NCI-H146 treated with DMSO at 0.1 percent for 48 hours (cell line): ENCODE data around the gene ALAS1.

Experiments
- DNase-seq: peaks from one replicate; lab custom pipeline; 2025; ENCODE audit not compliant: unreplicated experiment; lab: John Stamatoyannopoulos, UW

ALAS1 gene

DNA sequence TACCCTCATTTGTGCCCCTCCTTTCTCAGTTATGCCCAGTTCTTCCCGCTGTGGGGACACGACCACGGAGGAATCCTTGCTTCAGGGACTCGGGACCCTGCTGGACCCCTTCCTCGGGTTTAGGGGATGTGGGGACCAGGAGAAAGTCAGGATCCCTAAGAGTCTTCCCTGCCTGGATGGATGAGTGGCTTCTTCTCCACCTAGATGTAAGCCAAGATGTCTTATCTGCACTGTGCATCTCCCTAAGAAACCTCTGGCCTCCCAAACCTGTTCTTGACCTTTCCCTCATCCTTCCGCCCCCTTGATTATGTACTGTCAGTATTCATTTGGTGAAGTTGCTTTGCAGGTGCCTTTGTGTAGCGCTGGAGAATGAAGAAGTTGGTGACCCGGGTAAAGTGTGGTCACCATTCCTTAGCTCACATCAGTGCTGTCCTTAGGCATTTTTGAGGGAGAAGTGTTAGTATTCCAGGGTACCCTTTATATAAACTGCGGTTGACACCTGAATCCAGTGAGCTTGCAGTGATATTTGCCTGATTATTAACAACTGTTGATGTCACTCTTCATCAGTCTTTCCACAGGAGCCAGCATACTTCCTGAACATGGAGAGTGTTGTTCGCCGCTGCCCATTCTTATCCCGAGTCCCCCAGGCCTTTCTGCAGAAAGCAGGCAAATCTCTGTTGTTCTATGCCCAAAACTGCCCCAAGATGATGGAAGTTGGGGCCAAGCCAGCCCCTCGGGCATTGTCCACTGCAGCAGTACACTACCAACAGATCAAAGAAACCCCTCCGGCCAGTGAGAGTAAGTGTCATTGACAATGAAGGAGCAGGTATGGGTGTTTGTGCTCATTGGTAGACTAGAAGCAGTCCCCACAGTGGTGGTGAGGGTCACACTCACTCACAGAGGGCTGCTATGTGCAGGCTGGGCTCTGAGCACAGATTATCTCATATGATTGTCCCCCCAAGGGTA is 966 bp downstream of the ALAS1 start:
- no peak for DNase-seq

DNA sequence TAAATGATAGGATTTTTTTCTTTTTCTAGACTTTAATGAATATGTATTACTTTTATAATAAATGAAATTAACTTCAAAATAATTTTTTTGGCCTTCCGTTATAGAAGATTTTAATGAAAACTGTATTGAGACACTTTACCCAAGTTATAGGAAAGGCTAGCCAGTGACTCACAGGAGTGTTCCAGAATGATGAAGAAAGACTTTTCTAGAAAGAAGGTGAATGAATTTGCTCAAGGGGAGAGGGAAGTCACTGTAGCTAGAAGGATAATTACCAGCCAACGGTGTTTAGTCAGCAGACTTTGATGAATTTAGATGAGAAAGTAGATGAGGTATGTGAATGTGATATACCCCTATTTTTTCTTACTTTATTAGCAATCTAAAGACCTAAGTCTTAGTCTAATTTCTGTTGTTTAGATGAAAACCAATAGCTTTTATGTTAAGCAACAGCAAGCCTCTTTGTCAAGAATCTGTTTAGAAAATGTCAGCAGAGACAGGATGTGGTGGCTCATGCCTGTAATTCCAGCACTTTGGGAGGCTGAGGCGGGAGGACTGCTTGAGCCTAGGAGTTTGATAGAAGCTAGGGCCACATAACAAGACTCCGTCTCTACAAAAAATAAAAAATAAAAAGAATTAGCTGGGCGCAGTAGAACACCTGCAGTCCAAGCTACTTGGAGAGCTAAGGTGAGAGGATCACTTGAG is 3.2 kb downstream of the ALAS1 start:
- DNase-seq = no peak

DNA sequence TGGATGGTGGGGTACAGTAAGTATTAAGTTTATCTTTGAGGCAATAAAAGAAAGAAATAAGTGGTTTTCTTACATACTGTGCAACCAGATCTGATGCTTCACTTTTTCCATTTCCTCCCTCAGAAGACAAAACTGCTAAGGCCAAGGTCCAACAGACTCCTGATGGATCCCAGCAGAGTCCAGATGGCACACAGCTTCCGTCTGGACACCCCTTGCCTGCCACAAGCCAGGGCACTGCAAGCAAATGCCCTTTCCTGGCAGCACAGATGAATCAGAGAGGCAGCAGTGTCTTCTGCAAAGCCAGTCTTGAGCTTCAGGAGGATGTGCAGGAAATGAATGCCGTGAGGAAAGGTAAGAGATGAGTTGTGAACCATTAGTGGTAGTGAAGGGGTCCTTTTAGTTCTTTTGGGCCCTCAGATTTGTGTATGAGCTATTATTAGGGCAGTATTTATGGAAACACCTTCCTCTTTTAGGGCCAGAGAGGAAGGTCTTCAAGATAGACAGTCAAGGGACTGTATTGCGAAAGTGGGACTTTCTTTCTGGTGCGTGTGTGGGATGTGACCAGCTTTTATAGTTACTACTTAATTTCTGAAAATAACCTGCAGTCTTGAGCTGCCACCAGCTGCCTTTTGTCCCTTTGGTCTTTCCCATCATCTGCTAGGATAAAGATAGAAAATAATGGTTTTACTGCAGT is 4.6 kb downstream of the ALAS1 start:
- no peak for DNase-seq

DNA sequence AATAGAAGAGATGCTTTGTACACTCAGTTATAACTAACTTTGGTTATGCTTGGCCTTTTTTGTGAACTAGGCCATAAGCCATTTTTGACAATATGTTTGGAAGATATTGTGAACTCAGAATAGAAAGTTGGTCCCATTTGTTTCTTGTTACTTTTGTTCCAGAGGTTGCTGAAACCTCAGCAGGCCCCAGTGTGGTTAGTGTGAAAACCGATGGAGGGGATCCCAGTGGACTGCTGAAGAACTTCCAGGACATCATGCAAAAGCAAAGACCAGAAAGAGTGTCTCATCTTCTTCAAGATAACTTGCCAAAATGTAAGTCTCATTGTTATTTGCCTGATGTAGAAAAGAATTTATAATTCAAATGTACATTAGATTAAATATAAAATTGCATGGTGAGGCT is 5.7 kb downstream of the ALAS1 start:
- no peak for DNase-seq

DNA sequence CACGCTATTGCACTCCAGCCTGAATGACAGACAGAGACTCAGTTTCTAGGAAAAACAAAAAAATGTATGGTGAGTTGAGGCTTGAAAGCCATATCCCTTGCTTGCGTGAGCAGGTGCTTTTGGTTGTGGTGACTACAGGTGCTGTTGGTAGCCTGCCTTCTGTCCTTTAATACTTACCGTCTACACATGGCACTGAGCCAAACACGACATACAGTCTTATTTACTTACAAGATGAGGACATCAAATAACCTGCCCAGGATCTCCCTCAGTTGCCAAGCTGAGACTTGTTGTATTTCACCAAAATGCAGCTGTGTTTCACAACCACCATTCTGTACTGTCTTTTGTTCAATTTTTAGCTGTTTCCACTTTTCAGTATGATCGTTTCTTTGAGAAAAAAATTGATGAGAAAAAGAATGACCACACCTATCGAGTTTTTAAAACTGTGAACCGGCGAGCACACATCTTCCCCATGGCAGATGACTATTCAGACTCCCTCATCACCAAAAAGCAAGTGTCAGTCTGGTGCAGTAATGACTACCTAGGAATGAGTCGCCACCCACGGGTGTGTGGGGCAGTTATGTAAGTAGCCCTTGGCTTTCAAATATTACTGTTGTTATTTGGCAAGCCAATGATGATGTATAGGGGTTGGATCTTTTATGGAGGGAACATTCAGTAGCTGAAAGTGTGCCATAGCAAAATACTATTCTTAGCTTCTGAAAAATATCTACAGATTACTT is 6.5 kb downstream of the ALAS1 start:
- peak; percentile 58 for DNase-seq

DNA sequence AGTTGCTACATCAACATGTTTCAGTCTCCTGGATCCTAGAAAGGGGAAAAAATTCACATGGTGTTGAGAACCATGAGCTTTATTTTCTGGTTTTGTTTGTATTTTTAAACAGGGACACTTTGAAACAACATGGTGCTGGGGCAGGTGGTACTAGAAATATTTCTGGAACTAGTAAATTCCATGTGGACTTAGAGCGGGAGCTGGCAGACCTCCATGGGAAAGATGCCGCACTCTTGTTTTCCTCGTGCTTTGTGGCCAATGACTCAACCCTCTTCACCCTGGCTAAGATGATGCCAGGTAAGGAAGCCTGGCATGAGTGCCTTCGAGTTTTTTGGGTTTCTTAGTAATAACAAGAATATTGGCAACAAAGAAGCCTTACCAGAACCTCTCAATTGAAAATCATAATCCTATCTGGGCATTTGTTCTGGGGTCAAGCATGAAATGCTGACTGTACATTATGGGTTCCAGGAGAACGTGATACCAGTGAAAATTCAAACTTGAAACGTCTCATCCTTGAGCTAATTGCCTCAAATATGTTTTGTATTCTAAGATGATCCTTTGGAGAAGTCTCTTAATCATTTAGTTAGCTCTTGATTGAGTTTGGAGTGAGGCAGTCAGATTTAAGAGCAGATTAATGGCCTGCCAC is 7.9 kb downstream of the ALAS1 start:
- DNase-seq = no peak

DNA sequence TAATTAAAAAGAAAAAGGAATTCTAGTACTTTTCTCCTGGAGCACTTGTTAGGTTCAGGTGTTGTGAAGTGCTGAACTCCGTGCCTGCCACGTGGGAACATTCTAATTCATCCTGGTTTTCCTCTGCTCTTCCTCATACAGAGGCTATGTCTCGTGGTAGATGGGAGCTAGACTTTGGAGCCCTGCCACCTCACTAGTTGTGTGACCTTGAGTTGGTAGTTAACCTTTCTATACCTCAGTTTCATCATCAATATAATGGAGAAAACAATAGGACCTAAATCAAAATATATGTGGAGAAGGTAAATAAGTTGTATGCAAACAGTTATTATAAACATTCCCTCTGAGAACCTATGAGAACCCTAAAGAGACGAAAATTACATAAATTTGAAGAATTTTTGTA is 10.6 kb downstream of the ALAS1 start:
- DNase-seq = no peak

DNA sequence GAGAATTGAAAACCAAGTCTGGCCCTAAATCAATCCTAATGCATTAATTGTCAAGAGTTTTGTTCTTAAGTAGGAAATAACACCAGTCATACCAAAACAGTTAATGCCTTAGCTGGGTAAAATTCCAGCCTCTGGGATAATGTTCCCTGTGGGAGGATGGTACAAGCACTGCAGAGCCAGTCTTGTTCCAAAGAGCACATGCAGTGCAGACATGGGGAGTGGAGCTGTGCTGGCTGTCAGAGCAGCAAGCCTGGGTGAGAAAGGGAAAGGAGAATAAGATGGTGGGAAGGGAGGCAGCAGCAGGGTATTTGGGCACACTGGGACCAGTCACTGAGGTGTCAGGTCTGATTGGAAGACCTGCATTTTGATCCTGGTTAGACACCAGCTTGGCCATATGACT is 12.1 kb downstream of the ALAS1 start:
- no peak for DNase-seq

DNA sequence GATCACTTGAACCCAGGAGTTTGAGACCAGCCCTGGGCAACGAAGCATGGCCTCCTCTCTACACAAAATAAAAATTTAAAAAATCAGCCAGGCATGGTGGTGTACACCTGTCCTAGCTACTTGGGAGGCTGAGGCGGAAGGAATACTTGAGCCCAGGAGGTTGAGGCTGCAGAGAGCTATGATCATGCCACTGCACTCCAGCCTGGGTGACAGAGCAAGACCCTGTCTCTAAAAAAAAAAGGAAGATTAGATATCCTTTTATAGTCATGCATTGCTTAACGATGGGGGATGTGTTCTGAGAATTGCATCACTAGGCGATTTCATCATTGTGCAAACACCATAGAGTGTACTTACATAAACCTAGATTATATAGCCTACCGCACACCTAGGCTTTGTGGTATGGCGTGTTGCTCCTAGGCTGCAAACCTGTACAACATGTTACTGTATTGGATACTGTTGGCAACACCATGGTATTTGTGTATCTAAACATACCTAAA is 12.6 kb downstream of the ALAS1 start:
- DNase-seq = no peak

DNA sequence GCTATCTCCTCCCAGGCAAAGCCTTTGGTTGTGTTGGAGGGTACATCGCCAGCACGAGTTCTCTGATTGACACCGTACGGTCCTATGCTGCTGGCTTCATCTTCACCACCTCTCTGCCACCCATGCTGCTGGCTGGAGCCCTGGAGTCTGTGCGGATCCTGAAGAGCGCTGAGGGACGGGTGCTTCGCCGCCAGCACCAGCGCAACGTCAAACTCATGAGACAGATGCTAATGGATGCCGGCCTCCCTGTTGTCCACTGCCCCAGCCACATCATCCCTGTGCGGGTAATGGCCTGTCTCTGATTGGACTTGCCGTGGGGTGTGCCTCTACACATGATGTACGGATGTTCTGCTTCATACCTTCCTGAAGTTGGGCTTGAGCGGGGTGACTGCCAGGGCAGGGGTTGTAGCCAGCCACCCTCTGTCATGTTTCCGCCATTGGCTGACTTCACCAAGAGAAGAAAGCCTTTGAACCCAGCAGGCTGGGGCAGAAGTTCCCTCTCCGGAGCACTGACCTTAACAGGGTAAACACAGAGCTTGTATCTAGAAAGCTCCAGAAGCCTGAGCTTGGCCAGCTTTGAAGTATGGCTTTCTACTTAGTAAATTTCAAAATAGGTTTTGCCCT is 13.4 kb downstream of the ALAS1 start:
- no peak for DNase-seq

DNA sequence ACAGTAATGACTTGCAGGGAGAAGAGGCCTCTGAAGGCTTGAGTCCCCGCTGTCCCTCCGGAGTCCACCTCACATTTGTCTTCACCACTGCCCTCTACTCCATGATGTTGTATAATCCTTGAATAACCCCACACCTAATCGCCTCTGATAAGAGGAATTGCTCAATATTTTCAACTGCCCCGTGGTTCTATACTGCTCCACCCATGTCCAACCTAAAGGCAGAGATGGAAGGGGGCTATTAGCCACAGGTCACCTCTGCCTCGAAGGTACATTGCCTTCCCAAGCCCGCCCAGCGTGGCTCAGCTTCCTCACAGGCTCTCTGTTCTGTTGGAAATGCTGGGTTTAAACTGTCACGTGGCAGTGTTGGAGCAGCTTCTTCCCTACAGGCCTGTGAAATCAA is 15.0 kb downstream of the ALAS1 start:
- no peak for DNase-seq

DNA sequence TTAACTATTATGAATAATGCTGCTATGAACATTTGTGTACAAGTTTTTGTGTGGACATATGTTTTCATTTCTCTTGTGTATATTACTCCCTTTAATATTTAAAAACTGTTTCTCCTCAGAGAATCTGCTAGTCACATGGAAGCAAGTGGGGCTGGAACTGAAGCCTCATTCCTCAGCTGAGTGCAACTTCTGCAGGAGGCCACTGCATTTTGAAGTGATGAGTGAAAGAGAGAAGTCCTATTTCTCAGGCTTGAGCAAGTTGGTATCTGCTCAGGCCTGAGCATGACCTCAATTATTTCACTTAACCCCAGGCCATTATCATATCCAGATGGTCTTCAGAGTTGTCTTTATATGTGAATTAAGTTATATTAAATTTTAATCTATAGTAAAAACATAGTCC is 15.9 kb downstream of the ALAS1 start:
- DNase-seq = no peak

DNA sequence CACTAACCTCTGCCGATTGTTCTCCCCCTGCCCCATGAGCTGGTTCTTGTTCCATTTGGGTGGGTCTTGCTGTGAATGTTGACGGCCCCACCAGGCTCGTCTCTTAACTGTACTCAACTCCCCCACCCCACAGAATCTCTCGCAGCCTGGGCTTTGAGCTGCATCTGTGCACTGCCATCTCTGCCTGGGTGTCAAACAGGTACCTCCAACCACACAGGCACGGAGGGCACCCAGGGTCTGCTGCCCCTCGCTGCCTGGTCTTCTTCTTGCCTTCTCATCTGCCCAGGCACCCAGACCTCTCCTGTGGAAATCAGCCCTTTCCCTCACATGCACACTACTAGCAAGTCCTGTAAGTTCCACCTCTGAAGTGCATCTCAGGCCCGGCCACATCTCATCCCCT is 17.4 kb downstream of the ALAS1 start:
- DNase-seq = no peak

DNA sequence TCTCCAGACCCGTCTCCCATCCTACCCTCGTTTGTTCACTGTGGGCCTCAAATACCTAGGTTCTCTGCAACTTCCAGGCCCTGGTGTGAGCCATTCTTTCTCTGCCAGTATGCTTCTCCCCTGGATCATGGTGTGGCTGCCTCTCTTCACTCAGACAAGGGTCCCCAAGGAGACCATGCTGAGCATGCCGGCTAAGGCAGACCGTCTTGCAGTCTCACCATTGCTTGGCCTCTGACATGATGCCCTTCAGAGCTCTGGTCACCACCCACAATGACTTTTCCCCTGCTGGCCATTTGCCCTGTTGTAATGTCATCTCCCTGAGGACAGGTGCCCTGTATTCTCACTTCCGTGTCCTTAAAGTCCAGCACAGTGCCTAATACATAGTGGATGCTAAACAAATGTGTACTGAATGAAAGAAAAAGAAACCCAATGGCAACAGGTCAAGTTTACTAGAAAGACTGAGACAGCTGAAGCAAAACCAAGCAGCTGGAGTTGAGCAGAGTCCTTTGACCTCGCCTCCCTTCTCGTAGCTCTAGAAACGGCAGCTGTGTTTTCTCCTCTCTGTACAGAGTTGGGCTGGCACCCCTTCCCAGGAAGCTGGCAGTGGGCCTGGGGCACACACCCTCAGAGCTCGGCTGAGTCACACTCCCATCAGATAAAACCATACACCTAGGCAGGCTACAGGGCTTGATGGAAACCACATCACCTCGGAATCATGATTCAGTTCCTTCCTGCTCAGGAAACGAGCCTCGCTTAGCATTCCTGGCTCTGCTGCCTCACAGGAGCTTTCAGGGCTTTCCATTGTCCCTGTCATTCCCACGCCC is 18.8 kb downstream of the ALAS1 start:
- DNase-seq = no peak

DNA sequence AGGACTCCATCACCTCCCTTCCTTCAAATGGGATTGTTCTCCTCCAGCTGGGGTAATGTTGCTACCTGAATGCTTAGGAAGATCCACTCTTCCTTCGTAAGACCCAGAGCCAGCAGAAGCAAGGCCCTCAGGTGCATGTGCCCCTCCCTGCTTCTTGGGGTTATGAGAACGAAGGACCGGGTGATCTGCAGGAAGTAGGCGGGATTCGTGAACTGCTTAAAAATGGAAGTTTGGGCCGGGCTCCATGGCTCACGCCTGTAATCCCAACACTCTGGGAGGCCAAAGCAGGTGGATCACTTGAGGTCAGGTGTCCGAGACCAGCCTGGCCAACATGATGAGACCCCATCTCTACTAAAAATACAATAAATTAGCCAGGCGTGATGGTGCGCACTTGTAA is 19.4 kb downstream of the ALAS1 start:
- no peak for DNase-seq

DNA sequence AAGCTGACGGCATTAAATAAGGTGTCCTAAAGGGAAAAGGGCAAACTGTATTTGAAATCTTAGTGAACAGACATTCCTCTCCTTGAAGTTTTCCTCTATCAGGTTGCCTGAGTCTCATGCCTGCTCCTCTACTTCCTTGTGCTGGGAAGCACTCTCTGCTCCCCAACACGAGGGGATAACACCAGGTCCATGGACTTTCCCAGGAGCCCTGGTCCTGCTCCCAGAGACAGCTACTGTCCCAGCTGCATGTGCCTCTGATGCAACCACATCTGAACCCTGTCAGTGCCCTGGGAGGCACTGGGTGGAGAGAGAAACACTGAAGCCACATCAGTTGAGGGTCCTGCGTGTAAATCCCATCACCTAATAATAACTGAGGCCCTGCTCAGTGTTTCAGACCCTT is 20.1 kb downstream of the ALAS1 start:
- no peak for DNase-seq

DNA sequence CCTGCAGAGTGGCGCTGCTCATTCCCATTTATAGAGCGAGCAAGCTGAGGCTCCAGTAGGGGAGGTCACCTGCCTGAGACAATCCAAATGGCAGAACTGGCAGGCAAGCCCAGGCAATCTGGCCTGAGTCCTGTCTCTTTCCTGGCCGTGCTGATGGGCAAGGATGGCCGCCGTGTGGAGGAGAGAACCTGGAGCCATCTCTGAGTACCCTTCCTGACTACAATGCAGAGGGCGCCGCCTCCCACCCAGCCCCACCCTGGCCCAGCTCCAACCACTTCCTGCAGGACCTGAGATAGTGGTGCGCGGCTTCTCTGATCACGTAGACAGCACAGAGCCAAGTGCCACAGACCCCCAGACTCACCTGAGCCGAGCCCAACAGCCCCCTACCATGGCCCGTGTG is 20.5 kb downstream of the ALAS1 start:
- no peak for DNase-seq

DNA sequence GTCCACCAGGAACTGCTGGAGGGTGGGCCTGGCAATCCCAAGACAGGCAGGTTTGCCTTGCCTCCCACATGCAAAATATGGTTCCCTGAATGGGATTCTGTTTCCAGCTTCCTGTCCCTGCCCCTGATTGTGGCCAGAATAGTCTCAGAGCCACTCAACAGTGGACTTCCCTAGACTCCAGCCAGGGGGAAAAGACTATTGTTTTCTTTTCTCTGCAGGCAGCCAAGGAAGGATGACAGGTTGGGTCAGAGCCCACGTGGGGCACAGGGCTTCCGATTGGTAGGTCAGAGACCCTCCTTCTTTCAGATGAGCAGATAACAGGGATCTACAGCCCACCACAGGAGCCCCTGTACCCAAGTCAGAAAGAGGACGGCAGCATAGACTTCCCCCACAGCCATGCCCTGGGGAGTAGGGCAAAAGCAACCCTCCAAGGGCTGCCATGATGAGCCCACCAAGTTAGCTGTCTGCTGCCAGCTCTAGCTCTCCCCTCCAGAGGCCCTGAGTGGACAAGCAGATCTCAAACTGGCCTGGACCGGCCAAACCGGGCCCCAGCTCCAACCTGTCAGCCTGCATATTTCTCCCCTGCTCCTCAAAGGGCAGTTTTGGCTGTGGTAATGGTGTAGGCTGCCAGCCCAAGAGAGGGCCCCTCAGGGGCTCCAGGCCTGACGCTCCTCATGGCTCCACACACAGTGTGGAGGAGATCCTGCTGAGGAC is 21.1 kb downstream of the ALAS1 start:
- no peak for DNase-seq
